K562 (cell line): ENCODE data around the gene AFF3. TPM values are rescaled to one million over a fixed set of nuclear protein-coding genes. Genes with fewer than 3 reads are reported as not detected.

Experiments
- ARNT ChIP-seq, 2 experiments: fragments of 450-650 bp; IDR thresholded peaks; 2 replicates each; pipeline ENCODE4 v1.6.1; 2016; ENCODE audit warnings: mild to moderate bottlenecking in 1 of 2
- BCOR ChIP-seq: fragments of 450-650 bp; IDR thresholded peaks from 2 replicates; pipeline ENCODE4 v1.6.1; 2016
- CHAMP1 ChIP-seq: fragments of 450-650 bp; IDR thresholded peaks from 2 replicates; pipeline ENCODE4 v1.6.1; 2016; ENCODE audit warnings: mild to moderate bottlenecking
- CREB1 ChIP-seq, 2 experiments: sonication (generic) in 1 of 2; formaldehyde crosslinking in 1 of 2; IDR thresholded peaks; 2 replicates each; pipeline versions ENCODE4 v1.6.1 to v1.8.0; 2012 to 2022; ENCODE audit warnings: inconsistent platforms in 1 of 2, mild to moderate bottlenecking in 1 of 2, missing genetic modification reagents in 1 of 2, moderate library complexity in 1 of 2
- EP400 ChIP-seq: fragments of 450-650 bp; IDR thresholded peaks from 2 replicates; pipeline ENCODE4 v1.6.1; 2017; ENCODE audit warnings: antibody characterized with exemption, mild to moderate bottlenecking, moderate library complexity
- EZH2 ChIP-seq: IDR thresholded peaks from 2 replicates; pipeline ENCODE4 v1.6.1; 2012; ENCODE audit warnings: low read depth, mild to moderate bottlenecking, inconsistent platforms, low read length, borderline replicate concordance
- LCOR ChIP-seq: sonication (generic); formaldehyde crosslinking; IDR thresholded peaks from 2 replicates; pipeline ENCODE4 v1.8.0; 2022; ENCODE audit warnings: mild to moderate bottlenecking, missing genetic modification reagents
- NCOA1 ChIP-seq: fragments of 450-650 bp; IDR thresholded peaks from 2 replicates; pipeline ENCODE4 v1.6.1; 2016; ENCODE audit warnings: low read depth
- NR2C1 ChIP-seq, 2 experiments: fragments of 450-650 bp; IDR thresholded peaks; 2 replicates each; pipeline ENCODE4 v1.6.1; 2017; ENCODE audit warnings: mild to moderate bottlenecking in 2 of 2, antibody characterized with exemption in 1 of 2, inconsistent platforms in 1 of 2, missing compliant biosample characterization in 1 of 2, missing genetic modification characterization in 1 of 2
- PBX2 ChIP-seq, 2 experiments: IDR thresholded peaks in 1 of 2; conservative IDR thresholded peaks in 1 of 2; 2 replicates each; pipeline ENCODE4 v1.6.1; 2016; ENCODE audit warnings: low read depth in 2 of 2, mild to moderate bottlenecking in 1 of 2, missing compliant biosample characterization in 1 of 2, missing genetic modification characterization in 1 of 2, moderate library complexity in 1 of 2
- PHF21A ChIP-seq: fragments of 450-650 bp; IDR thresholded peaks from 2 replicates; pipeline ENCODE4 v1.6.1; 2017; ENCODE audit warnings: low read depth, borderline replicate concordance
- POLR2A ChIP-seq: fragments of 450-650 bp; conservative IDR thresholded peaks from 2 replicates; pipeline ENCODE4 v1.6.1; 2016
- SIRT6 ChIP-seq: IDR thresholded peaks from one replicate; pipeline ENCODE4 v1.6.1; 2012; ENCODE audit warnings: low read depth, mild to moderate bottlenecking, control low read depth, inconsistent platforms, low read length, moderate library complexity
- SOX6 ChIP-seq: fragments of 450-650 bp; IDR thresholded peaks from 2 replicates; pipeline ENCODE4 v1.6.1; 2014; ENCODE audit warnings: mild to moderate bottlenecking
- TAL1 ChIP-seq: fragments of 450-650 bp; IDR thresholded peaks from 2 replicates; pipeline ENCODE4 v1.6.1; 2016; ENCODE audit warnings: mild to moderate bottlenecking
- TCF7 ChIP-seq: sonication (generic); IDR thresholded peaks from 2 replicates; pipeline ENCODE4 v1.6.1; 2016; ENCODE audit warnings: antibody characterized with exemption, borderline replicate concordance
- TEAD2 ChIP-seq: fragments of 450-650 bp; IDR thresholded peaks from 2 replicates; pipeline ENCODE4 v1.6.1; 2016; ENCODE audit warnings: missing genetic modification characterization, control low read depth, missing compliant biosample characterization
- TOE1 ChIP-seq, 2 experiments: fragments of 450-650 bp in 1 of 2; sonication (generic) in 1 of 2; formaldehyde crosslinking in 1 of 2; IDR thresholded peaks; 2 replicates each; pipeline versions ENCODE4 v1.7.1 to v1.8.0; 2016 to 2022; ENCODE audit warnings: borderline replicate concordance in 2 of 2, mild to moderate bottlenecking in 2 of 2, antibody characterized with exemption in 1 of 2, inconsistent platforms in 1 of 2, low read depth in 1 of 2, missing genetic modification reagents in 1 of 2, moderate library complexity in 1 of 2
- ZC3H8 ChIP-seq: fragments of 450-650 bp; IDR thresholded peaks from 2 replicates; pipeline ENCODE4 v1.6.1; 2017
- ZNF354B ChIP-seq: fragments of 250-450 bp; sonication (Bioruptor Pico); IDR thresholded peaks from 2 replicates; pipeline ENCODE4 v1.4.0; 2020
- ZNF699 ChIP-seq: fragments of 250-450 bp; sonication (Bioruptor Pico); IDR thresholded peaks from 2 replicates; pipeline ENCODE4 v1.8.0; 2021; ENCODE audit warnings: mild to moderate bottlenecking, moderate library complexity; ENCODE audit not compliant: insufficient replicate concordance
- polyA plus RNA-seq, 8 experiments: library from polyadenylated mRNA; depleted of rRNA in 4 of 8; stranded (reverse) in 5 of 8; unstranded in 3 of 8; fragments of >200 nt; fragmentation: Nextera tagmentation in 2 of 8; fragmentation: Illumina TruSeq in 1 of 8; extraction: Ambion mirVana in 2 of 8; extraction: Trizol in 1 of 8; gene quantifications; 2 replicates each; pipeline versions ENCODE4 v1.2.1 to v1.2.3, GENCODE V29; 2011 to 2014; ENCODE audit warnings: inconsistent platforms in 1 of 8, missing spikeins in 1 of 8
- total RNA-seq, 7 experiments: library from RNA; depleted of rRNA in 6 of 7; stranded (reverse); fragments of >200 nt in 6 of 7; fragmentation: Illumina TruSeq in 2 of 7; extraction: Trizol in 2 of 7; gene quantifications; 2 replicates each; pipeline versions ENCODE4 v1.2.1 to v1.2.3, GENCODE V29; 2011 to 2021; ENCODE audit warnings: low replicate concordance in 1 of 7

AFF3 gene
- total and polyA plus RNA-seq, 9 of the 15 experiments (the other 6 are each of a cell fraction or from before 2014, with no cell fraction given): 0.02 to 0.11 TPM; not detected in 7

- TF ChIP-seq SOX6 (peak; percentile 66), POLR2A (no peak), NCOA1 (peak; percentile 40; the same call in 1 of the 2 replicates), PHF21A (0 out of 2 replicates have a peak, but pooled peaks have one; percentile 20), SIRT6 (no peak), PBX2 (CRISPR knock-in tag; IDR thresholded peaks at IDR 0.05; ENCODE audit: low read depth) (no peak), PBX2 (tag; conservative IDR thresholded peaks at IDR 0.05; ENCODE audit: low read depth) (no peak; the same call in 1 of the 2 replicates), TOE1 (IDR thresholded peaks at IDR 0.05; ENCODE audit: borderline replicate concordance) (peak; percentile 94), TOE1 (CRISPR knock-in tag; IDR thresholded peaks at IDR 0.05; ENCODE audit: borderline replicate concordance, low read depth) (no peak), ZNF354B (CRISPR knock-in tag) (no peak), ZNF699 (CRISPR knock-in tag) (no peak), EZH2 (no peak), LCOR (CRISPR knock-in tag) (peak; percentile 88), TEAD2 (peak; percentile 53), TAL1 (peak; percentile 86), CHAMP1 (peak; percentile 61; the same call in 1 of the 2 replicates), ZC3H8 (no peak), ARNT (IDR thresholded peaks at IDR 0.05) (0 out of 4 replicates have a peak, but pooled peaks have one; percentile 30 to 64), TCF7 (no peak), NR2C1 (IDR thresholded peaks at IDR 0.05) (peak; percentile 74), NR2C1 (tag; IDR thresholded peaks at IDR 0.05) (peak; percentile 83), BCOR (peak; percentile 33; the same call in 1 of the 2 replicates), EP400 (peak; percentile 60), CREB1 (IDR thresholded peaks at IDR 0.05) (no peak), CREB1 (CRISPR knock-in tag; IDR thresholded peaks at IDR 0.05) (peak; percentile 35; the same call in 1 of the 2 replicates)
These were observed 532.5 kb downstream of the AFF3 start (continued) for GRCh38 chr2:99609851-99610381.
